HG02973 (cell line): ENCODE data around the gene CAMKMT.

ENCODE experiments used
- ATAC-seq: cut with Tn5 transposase; IDR thresholded peaks from one replicate; pipeline ENCODE4 v1.9.1; 2021; ENCODE audit warnings: moderate library complexity; ENCODE audit not compliant: unreplicated experiment

CAMKMT gene

DNA sequence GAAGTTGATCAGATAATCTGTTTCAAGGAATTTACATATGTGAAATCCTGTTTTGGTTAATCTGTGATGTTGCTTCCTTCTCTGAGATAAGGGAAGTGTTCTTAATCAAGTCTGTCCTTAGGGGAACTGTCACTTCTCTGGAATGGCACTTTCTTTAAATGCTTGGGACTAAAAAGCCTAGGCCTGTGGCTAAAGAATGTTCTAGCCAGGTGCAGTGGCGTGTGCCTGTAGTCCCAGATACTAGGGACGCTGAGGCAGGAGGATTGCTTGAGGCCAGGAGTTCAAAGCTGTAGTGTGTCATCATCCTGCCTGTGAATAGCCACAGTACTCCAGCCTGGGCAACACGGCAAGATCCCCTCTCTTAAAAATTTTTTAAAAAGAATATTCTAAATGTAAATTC, 362.2 kb downstream of the CAMKMT start:
- ATAC-seq: no peak

DNA sequence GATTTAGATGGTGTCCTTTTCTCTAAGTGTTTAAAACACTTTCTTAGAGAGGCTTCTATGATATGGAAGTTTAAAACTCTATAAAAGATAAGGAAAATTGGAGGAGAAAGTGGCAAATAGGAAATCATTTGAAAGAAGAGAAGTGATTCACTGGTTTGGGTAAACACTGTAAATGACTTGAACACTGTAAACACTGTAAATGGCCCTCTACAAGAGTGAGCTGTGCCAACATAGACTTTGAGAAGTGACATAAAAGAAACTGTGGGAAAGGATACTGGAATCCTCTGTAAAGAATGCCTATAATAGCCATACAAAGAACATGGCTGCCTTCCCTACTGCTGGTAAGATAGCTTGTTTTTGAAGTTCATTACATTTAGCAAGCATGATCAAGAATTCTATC, 368.8 kb downstream of the CAMKMT start:
- no peak for ATAC-seq

DNA sequence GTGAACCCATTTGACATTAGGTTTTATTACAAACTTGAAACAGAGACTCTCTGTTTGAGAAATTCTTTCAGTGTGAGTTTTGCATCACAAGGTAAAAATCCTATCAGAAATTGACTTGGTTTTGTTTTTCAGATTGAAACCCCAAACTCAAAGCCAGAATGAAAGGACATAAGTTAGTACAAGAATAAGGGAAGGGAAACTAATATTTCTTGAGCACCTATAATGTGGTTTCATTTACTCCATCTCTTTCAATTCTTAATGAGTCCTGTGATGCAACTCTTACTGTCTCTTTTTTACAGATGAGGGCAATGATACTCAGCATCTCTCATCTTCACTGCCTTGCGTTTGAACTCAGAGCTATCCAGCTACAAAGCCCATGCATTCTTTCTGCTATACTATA, 369.8 kb downstream of the CAMKMT start:
- ATAC-seq: peak; percentile 94

DNA sequence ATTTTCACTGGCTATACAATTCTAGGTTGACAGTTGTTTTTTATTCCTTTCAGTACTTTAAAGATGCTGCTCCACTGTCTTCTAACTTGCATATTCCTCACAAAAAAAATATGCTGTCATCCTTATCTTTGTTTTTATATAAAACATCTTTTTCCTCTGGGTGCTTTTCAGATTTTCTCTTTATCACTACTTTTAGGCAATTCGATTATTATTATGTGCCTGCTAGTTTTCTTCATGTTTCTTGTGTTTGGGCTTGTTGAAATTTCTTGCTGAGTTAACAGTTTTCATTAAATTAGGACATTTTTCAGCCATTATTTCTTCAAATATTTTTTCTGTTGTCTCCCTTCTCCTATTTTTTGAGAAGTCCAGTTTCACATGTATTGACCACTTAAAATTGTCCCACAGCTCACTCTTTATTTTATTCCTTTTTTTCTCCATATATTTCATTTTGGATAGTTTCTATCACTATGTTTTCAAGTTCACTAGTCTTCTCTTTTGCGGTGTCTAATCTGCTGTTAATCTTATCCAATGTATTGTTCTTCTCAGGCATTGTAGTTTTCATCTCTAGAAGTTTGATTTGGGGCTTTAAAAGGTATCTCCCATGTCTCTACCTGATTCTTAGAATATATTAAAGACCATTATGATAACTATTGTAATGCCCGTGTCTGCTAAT, 374.7 kb downstream of the CAMKMT start:
- ATAC-seq: no peak

DNA sequence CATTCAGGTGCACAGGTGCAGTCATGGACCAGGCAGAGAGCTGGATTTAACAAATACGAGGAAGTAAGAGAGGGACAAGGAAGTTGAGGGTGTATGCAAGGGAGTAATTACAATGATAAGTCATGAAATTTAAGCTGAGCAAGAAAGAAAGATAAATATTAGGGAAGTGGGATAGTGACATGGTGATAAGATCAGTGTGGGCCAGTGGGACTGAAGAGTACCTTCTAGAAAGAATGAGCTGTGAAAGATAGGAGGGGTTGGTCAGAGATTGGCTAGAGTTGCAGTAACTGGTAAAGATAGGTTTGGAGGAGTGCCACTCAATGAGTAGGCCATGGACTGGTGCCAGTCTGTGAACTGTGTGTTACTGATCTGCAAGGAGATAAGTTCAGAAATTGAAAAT, 378.9 kb downstream of the CAMKMT start:
- no peak for ATAC-seq

DNA sequence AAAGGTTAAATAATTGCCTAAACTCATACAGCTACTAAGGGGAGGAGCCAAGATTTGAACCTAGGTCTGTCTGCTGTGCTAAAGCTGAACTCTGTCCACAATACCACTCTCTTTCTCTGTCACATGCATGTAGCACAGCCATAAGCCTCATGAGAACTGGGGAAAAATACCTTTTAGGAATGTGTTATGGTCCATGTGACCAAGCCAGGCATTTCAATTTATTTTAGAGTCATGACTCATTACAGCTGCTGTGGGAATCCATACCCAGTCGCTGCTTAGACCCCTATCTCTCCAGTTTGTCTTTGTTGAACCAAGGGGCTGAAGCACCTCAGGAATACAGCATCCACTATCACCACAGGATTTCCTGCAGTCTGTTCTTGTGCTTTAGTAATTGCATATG, 379.8 kb downstream of the CAMKMT start:
- ATAC-seq: no peak

DNA sequence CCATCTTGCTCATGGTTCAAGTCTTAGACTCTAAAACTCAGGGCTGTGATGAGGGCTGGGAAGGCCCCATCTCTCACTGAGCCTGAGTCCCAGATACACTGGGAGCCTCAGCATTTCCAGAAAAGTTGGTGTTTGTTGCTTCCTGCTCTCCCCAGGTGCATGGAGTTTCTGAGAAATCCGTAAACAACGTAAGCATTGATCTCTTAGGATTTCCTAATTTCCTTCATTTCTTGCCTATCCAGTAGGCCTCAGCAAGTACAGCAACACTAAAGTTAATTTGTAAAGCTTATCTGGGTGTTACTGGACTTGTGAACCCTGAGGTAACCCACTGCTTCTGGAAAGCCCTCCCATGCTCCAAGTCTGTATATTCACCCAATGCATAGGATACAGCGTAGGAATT, 380.3 kb downstream of the CAMKMT start:
- no peak for ATAC-seq

DNA sequence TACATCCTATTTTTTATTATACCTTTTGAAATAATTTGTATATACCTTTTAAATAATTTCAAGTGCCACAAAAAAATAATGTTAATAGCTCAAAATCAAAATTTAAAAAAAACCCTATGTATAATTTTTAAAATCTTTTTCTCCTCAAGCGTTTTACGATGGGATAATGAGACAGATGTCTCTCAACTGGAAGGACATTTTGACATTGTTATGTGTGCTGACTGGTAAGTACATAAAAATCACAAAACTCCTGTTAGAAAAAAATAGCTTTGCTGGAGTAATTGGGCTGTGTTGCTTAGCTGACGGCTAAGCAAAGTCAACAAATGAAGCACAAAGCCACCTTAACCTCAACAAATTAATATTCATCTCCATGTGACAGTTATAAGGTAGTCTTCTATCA, 381.7 kb downstream of the CAMKMT start:
- no peak for ATAC-seq

DNA sequence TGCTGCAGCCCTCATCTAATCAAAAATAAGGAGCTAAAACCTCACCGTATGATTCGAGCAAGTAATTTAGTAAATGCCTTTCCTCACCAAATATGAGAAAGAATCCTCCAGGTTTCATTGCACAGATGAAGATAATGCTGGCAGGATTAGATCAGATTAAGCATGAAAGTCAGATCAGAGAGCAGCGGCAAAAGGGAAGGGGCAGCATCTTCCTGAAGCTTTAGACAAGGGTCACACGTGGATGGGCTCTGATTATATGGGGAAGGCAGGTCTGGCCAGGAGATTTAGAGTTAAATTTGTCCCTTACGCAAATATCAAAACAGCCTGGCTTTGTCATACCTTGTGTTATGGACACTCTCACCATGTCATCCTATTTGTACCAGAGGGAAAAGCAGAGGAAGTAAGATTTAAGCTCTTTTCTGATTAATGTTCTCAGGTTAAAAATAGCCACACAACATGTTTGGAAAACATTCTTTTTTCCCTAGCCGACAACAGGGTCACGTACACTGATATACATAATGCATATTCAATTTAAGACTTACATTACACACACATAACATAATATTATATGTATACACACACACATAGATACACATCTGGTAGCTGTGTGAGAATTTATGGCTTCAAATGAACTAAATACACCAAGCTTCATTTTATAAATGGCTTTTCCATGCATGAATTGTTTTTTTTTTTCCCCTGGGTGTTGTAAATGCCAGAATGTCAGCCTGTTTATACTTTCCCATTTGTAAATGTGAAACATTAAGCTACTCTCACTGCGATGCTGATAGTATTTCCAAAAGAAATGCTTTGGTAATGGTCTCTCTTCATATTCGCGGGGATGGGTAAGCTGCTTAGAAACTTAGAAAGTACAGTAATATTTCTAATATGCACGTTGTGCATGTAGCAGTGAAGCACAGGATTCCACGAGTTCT, 383.5 kb downstream of the CAMKMT start:
- ATAC-seq: no peak

DNA sequence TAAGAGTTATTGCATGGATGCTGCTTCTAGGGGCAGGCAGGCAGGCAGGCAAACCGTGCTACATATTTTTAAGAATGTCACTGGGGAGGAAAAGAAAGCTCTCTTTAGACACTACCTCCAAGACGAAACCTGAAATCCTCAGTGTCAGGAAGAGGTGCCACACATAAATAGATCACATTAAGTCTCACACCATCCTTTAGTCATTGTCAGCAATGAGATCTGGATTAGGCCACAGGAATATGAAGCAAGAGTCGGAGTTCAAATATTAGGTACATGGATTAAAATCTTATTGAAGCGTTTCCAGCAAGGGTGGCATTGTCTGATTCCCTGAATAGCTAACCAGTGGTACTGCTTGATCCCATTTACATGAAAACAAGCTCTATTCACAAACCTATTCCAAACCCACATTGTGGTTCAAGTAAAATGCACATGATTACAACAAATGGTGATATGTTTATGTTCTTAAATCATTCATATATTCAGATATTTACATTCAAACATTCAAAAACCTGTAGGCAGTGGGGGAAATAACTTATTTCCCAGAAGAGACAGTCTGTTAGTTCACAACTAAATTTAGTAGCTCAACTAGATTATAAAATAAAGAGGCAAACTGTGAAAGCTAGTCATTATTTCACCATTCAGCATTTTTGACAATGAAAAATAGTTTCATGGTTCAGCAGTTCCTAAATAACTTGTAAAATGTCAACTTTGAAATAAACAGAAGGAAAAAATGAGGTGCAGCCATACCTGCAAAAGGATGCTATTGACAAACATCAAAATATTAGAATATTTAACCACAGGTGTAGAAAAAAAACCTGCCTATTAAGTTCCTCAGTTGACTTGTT, 384.4 kb downstream of the CAMKMT start:
- ATAC-seq: no peak

DNA sequence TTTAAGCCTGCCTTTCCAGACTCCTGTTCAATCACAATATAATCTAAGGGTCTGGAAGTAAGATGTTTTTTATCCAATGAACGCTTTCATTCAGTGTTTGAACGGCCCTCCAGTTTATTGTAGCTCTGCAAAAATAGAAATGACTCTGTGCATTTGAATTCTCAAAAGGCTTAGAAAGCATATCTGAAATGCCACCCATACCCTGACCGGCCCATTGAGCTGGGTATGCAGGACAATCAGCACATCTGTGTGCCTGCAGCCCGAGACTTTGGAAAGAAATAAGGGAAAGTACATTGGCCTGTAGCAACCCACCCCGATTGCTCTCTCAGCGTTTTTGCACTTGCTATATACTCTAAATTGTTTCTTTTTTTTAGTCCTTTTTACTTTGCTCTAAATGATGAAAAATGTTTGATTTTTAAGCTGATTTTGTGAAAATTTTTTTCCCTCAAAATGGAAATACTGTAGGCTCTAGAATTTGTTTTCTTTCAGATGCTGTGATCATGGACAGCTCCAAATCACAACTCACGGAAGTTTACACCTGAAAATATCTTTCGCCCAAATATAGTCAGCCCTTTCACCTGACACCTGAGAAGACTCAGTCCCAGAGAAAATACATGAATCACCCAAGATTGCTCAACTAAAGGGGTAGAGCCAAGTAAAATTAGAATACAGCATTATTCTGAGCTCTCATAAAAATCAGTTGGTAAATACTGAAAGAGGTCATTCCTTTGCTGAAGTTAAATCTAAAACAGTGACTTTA, 385.3 kb downstream of the CAMKMT start:
- no peak for ATAC-seq

DNA sequence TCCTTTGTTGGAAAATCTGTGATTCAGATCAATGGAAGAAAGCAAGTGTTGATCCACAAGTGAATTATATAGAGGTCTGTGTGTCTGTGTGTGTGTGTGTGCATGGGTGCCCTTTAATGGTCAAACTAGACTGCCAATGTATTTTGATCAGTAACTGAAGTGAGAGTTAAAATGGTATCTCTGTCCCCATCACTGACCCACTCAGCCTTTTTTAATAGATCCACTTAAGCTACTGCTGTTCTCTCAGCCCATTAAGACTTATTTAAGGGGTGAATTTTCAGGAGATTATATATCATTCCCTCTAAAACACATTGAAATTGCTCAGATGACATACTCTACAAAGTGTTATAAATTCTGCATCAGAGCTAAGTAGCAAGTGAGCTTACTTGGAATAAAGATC, 386.0 kb downstream of the CAMKMT start:
- ATAC-seq: no peak

DNA sequence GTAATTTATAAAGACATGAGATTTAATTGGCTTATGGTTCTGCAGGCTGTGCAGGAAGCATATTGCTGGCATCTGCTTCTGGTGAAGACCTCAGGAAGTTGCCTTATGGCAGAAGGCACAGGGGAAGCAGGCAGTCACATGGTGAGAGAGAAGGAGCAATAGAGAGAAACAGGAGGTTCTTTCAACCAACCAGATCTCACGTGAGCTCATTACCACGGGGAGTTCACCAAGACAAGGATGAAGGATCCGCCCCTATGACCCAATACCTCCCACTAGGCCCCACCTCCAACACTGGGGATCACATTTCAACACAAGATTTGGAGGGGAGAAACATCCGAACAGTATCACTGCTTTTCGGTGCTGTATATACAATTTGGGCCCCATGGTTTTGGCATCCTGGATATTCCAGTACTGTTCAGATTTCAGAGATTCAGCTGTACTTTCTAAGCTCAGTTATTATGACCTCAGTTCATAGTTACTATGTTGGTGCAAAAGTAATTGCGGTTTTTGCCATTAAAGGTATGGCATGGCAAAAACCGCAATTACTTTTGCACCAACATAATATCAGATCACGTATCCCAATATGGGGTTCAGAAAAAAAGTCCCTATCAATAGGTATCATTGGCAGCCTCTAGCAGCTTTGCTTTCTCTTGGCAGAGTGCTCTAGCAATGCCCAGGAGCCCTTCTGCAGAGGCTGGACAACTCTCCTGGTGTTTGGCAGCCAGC, 390.2 kb downstream of the CAMKMT start:
- no peak for ATAC-seq

DNA sequence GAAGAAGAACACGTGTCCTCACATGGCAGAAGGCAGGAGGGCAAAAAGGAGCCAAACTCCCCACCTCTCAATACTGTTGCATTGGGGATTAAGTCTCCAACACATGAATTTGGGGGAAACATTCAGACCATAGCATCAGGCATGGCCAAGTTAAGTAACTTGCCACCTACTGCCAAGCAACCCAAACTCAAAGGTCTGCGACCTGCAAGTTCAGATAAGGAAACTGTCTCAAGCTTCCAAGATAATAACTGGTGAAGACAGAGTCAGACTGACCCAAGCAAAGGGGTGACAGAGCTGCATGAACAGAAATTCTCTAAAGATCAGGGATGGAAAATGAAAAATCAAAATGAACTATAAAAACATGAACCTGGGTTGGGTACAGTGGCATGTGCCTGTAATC, 391.0 kb downstream of the CAMKMT start:
- no peak for ATAC-seq

DNA sequence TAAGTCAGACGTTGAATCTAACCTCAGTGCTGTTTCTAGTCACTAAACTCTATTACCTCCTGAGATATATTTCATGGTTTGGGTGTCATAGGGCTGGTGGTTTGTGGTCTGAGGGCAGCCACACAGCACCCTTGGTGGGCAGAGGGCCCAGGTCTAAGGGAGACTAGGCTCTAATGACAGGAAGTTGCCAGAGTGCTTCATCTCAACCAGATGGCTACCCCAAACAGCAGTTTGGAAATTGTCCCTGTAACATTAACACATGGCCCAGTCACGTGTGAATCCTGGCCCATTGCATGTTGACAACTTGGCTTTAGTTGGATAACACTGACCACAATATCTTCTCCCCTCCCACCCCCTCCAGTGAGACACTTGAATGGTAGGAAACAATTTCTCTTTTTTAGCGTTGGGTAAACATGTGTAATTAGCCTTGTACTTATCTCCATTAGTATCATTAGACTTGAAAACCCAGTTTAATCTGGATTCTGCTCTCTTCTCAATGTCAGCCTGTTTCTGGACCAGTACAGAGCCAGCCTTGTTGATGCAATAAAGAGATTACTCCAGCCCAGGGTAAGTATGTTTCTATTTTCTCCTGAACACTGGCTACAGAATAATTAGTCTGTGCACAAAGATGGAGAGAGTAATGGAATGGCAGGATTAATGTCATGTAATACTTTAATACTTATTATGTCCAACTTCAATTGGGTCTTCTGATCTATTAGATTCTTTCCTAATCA, 392.0 kb downstream of the CAMKMT start:
- no peak for ATAC-seq

DNA sequence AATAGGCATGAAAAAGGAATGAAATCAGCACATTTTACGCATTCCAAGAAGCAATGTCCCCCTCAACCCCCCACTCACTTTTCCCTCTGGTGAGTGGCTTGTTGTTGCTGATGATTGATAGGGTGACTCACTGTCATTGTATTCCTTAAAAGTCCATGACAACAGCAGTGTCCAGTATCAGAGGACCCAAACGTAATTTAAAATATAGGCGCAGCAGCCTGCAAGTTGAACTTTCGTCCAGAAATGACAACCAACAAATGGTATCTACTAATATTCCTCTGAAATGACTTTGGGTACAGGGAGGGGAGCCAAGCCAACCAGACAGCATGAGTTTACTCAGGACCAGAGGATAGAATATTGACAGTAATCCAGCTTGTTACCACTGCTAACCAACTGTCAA, 396.8 kb downstream of the CAMKMT start:
- no peak for ATAC-seq

DNA sequence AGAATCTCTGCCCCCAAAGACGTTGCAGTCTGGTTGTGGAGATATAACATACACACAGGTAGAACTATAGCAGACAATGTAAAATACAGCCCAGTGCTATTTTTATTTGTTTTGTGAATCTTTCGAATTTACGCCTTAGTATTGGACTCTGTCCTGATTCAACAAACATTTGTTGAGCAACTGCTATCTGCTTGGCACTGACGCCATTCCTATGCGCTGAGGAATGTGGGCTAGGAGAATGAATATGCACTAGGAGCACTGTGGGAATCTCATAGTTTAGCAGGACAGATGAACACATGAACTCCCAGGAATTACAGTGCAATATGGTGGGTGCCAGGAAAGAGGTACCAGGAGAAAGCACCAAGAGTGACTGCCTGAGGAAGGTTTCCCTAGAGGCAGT, 398.1 kb downstream of the CAMKMT start:
- no peak for ATAC-seq

DNA sequence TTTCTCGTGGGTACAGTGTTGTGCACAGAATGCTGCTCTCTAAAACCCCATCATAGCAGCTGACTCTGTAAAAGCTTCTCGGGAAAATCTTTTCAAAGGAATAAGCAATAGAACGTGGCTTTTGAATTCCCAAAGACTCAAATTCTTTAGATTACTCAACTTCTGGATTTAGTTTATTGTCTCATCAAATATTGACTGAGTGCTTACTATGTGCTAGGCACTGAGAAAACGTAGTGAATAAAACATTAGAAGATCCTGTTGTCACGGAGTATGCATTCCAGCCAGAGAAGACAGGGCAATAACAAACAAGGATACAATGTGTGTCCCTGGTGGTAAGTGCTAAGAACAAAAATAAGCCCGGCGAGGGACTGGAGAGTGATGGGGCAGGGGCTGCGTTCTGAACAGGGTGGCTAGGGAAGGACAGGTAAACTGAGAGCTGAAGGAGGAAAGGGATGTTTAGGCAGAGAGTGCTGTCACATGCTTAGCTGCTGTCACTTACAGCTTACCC, 401.6 kb downstream of the CAMKMT start:
- ATAC-seq: no peak

DNA sequence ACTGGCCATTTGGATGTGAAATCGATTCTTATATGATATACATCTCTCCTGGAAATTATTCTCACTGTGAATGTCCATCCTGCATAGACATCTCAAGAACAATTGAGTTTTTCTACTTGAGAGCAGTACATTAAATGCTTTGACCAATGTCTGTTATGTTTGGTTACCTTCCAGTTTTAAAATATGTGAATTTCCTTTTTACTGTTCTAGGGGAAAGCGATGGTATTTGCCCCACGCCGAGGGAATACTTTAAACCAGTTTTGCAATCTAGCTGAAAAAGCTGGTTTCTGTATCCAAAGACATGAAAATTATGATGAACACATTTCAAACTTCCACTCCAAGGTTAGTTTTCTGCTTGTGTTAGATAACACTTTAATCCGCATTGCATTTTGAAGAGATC, 404.5 kb downstream of the CAMKMT start:
- no peak for ATAC-seq
